ENCODE data around the gene SPOCK1. TPM values are rescaled to one million over a fixed set of nuclear protein-coding genes. Genes with fewer than 3 reads are reported as not detected.

SPOCK1 gene
- total and polyA plus RNA-seq, 2 donors (not counting 3 experiments of a cell fraction or from before 2014, with no cell fraction given), result 144 to 280 TPM

DNA sequence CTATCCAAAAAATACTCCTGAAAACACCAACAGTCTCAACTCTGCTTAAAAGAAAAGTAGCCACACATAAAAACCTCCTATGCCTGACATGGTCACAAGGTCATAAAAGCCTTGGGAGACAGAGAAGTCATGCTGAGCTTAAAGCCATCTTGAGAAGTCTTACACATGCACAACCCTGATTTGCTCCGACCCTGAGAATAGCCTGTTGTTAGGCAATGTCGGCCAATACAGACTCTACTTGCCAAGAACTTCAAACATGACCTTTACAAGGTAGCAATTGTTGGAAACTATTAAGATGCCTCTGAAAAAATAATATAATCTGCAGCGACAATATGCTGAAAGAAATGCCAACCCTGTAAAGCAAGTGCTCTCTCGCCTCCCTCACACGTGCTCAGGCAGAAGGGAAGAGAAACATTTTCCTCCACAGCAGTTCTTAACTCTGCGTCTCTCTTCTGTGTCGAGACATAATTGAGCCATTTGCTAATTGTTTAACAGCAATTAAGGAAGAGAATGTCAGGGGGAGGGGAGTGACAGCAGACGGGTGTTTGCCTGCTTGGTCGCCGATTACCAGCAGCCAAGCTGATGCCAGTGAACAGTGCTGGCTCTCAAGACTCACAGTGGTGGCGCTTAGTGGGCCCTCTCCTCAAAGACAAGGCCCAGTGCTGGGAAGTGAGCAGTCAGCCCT is 393.6 kb downstream of the SPOCK1 start:
- dilution Hi-C loops (cut with MboI; ENCODE audit: extremely low pct_ligation_motif_present, low sequenced_read_pairs) (no loop called here), intact Hi-C loops (cut with micrococcal nuclease) (no loop called here)
- Histone ChIP-seq H3K4me1 (ENCODE audit: control insufficient read depth, extremely low read depth, insufficient read depth, low read length) (no peaks in the 10 kb centered on the region), H3K4me3 (replicated peaks in 1 of 3; ENCODE audit: insufficient read depth in 1 of 3, low read depth in 1 of 3, low read length in 3 of 3) (no peak overlapping the region), H4K20me1 (replicated peaks; ENCODE audit: control insufficient read depth, extremely low read depth, insufficient read depth, low read length) (no peaks in the 10 kb centered on the region), H3K27me3 (ENCODE audit: control insufficient read depth in 2 of 2, insufficient read depth in 2 of 2, low read length in 2 of 2) (no peaks in the 10 kb centered on the region), H3K79me2 (ENCODE audit: control insufficient read depth, insufficient read depth, low read length) (no peaks in the 10 kb centered on the region), H3K9me1 (replicated peaks; ENCODE audit: control insufficient read depth, extremely low read depth, insufficient read depth, low read length) (no peaks in the 10 kb centered on the region), H3K36me3 (ENCODE audit: control insufficient read depth in 2 of 2, extremely low read depth in 1 of 2, insufficient read depth in 2 of 2, low read length in 2 of 2) (no peaks in the 10 kb centered on the region), H3K27ac (ENCODE audit: insufficient read depth, low read depth, low read length) (no peak overlapping the region), H3K9me3 (replicated peaks; ENCODE audit: control insufficient read depth, insufficient read depth, low read length) (no peaks in the 10 kb centered on the region), H3K9ac (replicated peaks; ENCODE audit: extremely low read depth, insufficient read depth, low read length) (no peak overlapping the region), H2AFZ (ENCODE audit: low read depth, low read length) (no peak overlapping the region), H3K4me2 (ENCODE audit: insufficient read depth, low read length) (no peak overlapping the region)
- DNase-seq (ENCODE audit: low read depth, low spot score), result no peak
- TF ChIP-seq FOS (IDR thresholded peaks at IDR 0.05; ENCODE audit: borderline replicate concordance, insufficient read depth, low read length), result no peak
- no peak for TF ChIP-seq POLR2AphosphoS5 (IDR thresholded peaks at IDR 0.05; ENCODE audit: insufficient read depth, low read depth, low read length)
- TF ChIP-seq, protein P1, sequence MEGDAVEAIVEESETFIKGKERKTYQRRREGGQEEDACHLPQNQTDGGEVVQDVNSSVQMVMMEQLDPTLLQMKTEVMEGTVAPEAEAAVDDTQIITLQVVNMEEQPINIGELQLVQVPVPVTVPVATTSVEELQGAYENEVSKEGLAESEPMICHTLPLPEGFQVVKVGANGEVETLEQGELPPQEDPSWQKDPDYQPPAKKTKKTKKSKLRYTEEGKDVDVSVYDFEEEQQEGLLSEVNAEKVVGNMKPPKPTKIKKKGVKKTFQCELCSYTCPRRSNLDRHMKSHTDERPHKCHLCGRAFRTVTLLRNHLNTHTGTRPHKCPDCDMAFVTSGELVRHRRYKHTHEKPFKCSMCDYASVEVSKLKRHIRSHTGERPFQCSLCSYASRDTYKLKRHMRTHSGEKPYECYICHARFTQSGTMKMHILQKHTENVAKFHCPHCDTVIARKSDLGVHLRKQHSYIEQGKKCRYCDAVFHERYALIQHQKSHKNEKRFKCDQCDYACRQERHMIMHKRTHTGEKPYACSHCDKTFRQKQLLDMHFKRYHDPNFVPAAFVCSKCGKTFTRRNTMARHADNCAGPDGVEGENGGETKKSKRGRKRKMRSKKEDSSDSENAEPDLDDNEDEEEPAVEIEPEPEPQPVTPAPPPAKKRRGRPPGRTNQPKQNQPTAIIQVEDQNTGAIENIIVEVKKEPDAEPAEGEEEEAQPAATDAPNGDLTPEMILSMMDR (IDR thresholded peaks at IDR 0.05; ENCODE audit: extremely low read depth in 1 of 2, insufficient read depth in 1 of 2, low read depth in 1 of 2, low read length in 2 of 2), result no peak
- TF ChIP-seq GATA2 (IDR thresholded peaks at IDR 0.05; ENCODE audit: insufficient read depth, insufficient read length, low read depth, low read length), result no peak
- TF ChIP-seq POLR2A (IDR thresholded peaks at IDR 0.05; ENCODE audit: low read depth, low read length), result no peak
- TF ChIP-seq MYC (IDR thresholded peaks at IDR 0.05; ENCODE audit: low read depth, low read length), result no peak
- no peak for TF ChIP-seq JUN (IDR thresholded peaks at IDR 0.05; ENCODE audit: borderline replicate concordance, insufficient read depth, insufficient read length, low read depth)
- TF ChIP-seq, protein P2, sequence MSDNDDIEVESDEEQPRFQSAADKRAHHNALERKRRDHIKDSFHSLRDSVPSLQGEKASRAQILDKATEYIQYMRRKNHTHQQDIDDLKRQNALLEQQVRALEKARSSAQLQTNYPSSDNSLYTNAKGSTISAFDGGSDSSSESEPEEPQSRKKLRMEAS (IDR thresholded peaks at IDR 0.05; ENCODE audit: insufficient read depth, insufficient read length), result no peak
- TF ChIP-seq EZH2 (IDR thresholded peaks at IDR 0.05; ENCODE audit: borderline replicate concordance, low read depth, low read length, severe bottlenecking), result no peak
- CTCF ChIA-PET, result interaction anchor here (0.7 to 1.9 kb wide), 2 partner anchors 9 to 30 kb away, joined by 3 to 4 read pairs; no protein-coding TSS in a partner anchor
- BruUV-seq (replicated peaks), result no TSS peak
- POLR2A ChIA-PET, result no interaction called here
- no peak for FAIRE-seq

Measured in endothelial cell of umbilical vein (primary cell).